GM10847 (cell line): Measurements from ENCODE around the gene EHD1.
A peak's percentile ranks its signal among the peaks of the same experiment; 100 is the strongest.

Experiments used
- POLR2A ChIP-seq: IDR thresholded peaks from 2 replicates; pipeline ENCODE4 v1.6.1; 2011; ENCODE audit not compliant: insufficient read length; ENCODE audit errors: extremely low read depth

Gene EHD1

DNA sequence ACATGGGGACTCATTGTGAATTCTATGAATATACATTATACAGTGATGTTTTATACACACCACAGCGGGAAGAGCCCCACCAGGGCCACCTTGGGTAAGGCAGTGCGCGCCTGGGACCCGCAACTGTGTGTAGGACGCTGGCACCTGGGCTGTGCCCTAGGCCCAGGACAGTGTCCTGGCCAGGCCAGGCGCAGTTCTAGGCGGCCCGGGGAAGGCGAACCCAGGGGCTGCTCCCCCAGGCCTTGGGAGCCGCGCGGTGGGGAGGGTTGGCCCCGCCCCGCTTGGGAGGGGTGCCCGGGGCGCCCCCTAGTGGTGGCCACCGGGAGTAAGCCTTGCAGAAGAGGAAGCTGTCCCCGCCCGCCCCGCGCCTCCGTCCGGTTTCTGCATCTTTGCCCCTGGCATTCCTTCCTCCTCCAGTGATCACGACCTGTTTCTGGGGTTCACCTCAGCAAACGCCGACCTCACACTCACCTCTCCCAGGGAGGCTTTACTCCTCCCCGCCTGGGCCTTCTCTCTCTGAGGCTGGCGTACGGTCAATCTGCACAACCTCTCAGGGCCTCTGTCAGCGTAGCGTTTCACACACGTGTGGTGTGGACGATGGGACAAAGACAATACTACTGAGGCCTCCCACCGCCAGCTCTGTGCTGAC is 9.5 kb upstream of the EHD1 start:
- TF ChIP-seq POLR2A = peak; percentile 26

DNA sequence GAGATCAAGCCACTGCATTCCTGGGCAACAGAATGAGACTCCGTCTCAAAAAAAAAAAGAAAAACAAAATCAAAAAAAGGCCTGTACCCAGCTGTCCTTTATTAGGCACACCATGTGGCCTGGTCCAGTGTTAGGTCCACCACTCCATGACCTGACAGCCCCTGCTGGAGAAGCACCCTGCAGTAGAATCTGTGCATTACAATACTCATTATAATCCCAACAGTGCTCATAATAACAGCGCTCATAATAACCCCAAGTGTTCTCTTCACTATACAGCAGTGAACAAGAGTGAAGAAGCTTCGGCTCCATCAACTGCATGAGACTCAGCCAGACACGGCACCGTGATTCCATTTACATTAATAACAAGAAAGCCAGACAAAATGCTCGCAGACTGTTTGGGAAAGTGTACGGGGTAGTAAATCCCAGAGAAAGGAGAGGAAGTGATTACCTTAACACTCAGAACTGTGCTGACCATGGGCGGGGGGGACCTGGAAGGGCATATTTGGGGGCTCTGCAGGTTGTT is 8.9 kb upstream of the EHD1 start:
- TF ChIP-seq POLR2A = no peak

DNA sequence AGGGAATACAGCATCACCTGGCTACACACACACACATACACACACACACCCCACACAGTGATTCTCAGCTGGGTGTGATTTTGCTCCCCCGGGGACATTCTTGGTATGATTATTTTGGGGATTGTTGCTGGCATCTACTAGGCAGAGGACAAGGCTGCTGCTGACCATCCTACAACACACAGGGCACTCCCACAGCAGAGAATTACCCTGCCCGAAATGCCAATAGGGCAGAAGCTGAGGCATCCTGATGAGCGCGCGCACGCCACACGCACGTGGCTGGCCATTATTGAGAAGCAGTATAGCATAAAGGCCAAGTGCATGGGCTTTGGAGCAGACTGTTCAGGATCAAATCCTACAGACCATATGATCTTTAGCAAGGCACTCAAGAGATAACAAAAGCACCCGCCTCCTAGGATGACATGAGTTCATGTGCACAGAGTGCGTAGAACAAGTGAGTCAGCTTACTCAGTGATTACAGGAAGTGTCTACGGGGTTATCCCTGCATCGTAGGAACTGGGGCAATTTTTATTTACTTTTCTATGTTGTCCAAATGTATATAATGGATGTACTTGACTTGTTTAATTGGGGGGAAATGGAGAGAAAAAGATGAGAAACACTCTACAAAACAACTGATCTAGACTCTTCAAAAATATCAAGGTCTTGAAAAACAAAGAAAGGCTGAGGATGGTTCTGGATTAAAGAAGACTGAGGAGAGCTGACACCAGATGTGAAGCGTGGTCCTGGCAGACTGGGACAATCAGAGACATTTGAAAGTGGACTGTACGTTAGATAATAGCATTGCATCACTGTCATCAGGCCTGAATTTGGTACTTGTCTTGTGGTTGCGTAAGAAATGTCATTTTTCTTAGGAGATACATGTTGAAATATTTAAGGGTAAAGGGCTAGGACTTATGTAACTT is 7.2 kb upstream of the EHD1 start:
- no peak for TF ChIP-seq POLR2A

DNA sequence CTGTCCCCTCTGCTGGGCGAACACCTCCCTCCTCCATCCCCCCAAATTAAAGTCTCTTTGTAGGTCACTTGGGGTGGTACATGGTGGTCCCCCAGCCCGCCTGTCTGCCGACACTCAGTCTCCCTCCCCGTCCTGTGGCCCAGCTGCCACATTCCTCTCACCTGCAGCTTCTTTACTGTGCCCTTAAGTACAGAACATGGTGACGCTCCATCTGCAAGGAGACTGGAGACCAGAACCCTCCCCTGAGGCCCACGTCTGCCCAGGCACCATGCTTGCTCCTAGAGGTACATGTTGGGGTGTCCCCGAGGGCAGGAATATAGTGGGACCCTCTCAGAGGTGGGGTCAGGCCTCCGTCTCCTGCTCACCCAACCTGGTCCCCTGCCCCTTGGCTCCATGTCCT is 5.6 kb upstream of the EHD1 start:
- TF ChIP-seq POLR2A = no peak

DNA sequence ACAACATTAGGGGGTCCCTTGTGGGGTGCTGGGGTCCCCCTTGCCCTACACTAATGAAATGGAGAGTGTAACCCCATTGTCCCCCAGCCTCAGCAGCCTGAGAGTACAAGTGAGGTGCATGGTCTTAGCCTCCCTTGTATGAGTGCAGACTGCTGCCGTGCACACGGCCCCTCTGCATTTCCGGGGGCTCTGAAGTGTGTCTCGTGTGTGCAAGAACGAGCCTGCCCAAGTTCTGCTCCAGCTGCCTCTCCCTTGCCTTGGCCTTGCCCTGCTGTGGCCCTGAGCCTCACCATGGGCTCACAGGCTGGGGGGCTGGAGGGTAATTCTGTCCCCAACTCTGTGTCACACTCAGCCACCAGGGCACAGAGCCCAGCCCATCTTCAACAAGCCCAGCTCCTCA is 5.2 kb upstream of the EHD1 start:
- TF ChIP-seq POLR2A = no peak

DNA sequence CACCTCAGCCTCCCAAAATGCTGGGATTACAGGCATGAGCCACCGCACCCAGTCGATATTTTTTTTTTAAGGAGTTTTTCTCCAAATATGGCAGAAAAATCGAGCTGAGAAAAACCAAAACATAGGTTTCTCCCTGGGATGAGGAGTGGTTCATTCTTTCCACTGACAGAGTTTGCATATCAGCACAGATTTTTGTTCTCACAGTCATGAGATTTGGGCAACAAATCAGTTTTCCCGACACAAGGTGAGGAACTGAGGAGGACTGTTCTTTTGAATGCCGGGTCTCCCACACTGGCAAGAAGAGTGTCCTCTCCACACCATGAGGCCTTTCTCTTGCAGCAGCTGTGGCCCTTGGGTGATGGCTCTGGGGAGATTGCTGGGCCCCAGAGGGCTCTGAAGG is 3.8 kb upstream of the EHD1 start:
- no peak for TF ChIP-seq POLR2A

DNA sequence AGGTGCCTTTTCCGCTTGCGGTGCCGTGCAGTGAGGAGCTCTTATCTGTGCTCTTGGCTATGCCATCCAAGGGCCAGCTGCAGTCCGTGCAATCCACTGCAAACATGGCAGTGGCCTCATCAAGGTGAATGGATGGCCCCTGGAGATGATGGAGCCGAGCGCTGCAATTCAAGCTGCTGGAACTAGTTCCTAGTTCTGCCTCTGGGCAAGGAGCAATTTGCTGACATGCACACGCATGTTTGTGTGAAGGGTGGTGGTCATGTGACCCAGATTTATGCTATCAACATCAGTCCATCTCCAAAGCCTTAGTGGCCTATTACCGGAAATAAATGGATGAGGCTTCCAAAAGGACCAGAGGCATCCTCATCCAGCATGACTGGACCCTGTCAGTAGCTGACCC is 3.1 kb upstream of the EHD1 start:
- TF ChIP-seq POLR2A = no peak

DNA sequence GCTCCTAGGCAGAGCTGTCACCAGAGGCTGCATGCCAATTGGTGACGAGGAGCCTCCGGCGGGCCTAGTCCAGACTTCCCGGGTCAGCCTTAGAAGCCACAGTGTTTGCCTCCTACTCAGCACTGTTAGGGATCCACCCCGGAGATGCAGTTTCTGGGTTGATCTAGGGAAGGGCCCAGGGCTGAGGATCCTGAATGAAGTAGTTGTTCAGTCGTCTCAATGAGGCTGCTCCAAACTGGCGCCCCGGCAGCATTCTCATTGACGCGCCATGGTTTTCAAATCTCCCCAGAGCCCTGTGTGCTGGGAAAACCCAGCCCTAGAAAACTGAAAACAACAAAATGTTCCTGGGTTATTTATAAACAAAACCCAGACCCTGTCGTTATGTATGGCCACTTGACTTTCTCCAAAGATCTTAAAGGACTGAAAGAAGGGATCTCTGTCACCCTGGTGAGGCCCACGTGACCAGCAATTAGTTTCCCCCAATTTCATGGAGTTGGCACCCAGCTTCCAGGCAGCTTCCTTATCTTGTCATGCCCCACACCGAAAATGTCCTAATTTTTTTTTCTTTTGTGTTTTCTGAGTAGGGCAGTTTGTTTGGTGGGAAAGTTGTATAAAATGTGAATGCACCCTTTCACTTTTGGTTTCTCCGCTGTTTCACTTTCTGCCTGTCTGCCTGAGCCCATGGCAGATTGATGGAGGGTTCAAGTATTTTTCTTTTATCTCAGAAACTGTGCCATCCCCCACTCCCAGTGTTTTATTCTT is 2.0 kb upstream of the EHD1 start:
- TF ChIP-seq POLR2A = no peak

DNA sequence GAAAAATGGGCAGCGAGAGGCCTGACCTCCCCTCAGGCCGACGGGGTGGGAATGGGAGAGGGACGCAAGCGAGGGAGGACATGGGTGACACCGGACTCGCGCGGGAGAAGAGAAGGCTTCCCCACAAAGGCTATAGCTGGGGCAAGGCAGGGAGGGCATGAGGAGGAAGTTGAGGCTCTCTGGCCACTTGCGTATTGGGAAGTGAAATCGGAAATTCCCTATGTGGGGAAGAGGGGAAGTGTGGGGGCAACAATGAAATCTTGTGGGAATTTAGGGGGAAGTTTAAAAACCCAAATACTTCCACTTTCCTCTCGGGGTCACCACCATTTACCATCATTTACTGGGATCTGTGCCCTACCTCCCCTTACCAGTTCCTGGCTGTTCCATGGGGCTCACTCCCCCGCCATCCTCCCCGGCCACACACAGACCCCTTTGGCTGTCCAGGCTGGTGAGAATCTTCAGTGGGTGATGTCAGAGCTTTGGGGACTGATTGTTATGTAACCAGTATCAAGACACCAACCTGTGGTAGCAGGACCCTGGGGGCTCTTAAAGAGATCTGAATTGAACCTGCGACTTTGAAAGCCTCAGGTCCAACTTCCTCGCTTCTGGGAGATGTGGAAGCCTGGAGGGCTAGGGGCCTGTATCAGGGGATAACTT is 951 bp upstream of the EHD1 start:
- TF ChIP-seq POLR2A = no peak

DNA sequence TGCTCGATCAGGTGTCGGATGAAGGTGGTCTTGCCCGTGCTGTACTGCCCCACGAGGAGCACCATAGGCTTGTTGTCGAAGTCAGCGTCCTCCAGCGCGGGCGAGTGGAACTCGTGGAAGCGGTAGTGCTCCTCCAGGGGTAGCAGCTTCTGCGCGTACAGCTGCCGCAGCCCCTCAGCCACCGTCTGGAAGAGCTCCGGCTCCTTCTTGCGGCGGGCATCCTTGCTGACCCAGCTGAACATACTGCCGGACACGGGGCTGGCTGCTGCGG is 263 bp downstream of the EHD1 start:
- TF ChIP-seq POLR2A = no peak

DNA sequence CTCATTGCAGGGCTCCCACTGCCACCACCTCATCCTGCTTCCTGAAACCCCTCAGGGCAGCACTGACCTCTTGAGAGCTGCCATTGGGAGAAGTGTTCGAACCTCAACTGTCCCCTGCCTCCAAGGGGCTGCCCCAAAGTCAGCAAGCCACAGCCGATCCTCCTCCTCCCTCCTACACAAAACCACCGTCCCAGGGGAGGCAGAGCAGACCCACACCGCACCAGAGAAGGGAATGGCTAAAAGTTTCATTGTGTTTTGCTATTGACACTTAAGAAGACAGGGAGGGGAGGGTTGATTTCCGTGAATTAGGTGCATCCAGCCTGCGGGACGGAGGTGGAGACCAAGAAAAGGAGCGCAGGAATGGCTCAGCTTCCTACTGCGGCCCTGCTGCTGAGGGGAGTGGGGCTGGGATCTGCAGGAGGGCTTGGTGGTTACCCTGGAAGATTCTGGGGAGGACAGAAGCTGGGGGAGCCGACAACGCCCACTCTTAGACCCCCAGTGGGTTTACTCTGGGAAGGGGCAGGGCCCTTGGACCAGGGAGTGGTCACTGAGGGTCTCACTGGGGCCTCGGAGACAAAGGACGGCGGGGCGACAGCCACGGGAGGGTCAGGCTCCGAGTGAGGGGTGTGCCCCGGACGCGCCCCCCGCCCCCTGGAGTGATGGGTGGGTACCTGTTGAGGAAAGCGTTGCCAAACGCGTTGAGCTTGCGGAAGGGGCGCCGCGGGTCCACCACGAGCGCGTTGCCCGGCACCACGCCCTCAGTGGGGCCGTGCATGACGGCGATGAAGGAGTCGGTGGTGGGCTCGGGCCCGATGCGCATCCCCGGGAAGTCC is 815 bp downstream of the EHD1 start:
- TF ChIP-seq POLR2A = no peak

DNA sequence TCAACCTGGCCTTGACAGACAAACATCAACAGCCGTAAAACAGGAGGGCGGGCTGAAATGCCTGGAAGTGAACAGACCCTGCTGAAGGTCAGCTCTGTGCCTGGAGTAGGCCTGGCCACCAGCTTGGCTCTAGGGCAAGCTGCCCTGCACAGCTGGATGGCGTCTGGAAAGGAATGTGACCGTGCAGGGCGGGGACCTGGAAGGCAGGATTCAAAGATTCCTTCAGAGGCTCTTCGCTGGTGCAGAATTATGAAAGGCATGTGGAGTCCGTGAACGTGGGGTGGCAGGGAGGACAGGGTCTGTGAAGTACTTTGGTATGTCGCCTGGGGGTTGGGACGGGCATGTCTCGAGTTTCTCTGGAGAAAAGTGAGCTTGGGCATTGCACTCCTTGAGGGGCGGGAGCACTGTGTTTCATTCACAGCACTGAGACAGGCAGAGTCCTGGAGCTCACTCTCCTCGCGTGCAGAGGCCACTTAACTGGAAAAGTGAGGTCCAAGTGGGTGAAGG is 1.5 kb downstream of the EHD1 start:
- no peak for TF ChIP-seq POLR2A

DNA sequence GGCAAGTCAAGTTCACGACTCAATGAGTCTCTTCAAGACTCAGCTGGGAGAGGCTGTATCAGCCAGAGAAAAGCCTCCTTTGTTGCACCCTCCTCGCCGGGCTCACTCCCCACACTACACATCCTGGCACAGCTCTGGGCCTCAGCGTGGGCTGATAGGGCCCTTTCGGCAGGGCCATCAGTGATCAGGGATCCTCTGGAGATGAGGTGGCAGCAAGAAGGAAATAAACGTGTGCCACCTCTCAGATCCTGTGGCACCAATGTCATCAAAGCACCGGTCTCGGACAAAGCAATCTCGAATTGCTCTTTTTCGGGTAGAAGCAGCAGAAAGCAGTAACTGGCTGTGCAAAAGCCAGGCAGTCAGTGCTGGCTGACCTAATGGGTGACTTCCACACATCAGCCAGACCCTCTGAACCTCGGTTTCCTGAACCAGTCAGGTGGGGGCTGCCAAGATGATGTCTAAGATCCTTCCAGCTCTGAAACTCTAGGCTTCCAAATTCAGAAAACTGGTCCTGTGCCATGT is 2.1 kb downstream of the EHD1 start:
- no peak for TF ChIP-seq POLR2A
